Fibroblast of lung (primary cell): Measurements from ENCODE around the gene PPP1R10. TPM values are rescaled to one million over a fixed set of nuclear protein-coding genes. Genes with fewer than 3 reads are reported as not detected.

Experiments used
- DNase-seq, 2 donors: peaks; one replicate each; pipeline versions ENCODE4 v3.0.0 to v3.0.0-alpha.2; 2010; ENCODE audit warnings: low read depth in 2 of 2
- H2AFZ ChIP-seq: 2 replicates; pipeline ENCODE4 v1.5.1; 2012; ENCODE audit warnings: low read length, control low read depth, inconsistent platforms
- H3K27ac ChIP-seq: 2 replicates; pipeline ENCODE4 v1.5.1; 2011; ENCODE audit warnings: low read length, control low read depth; ENCODE audit not compliant: insufficient read depth
- H3K27me3 ChIP-seq: 2 replicates; pipeline ENCODE4 v1.5.1; 2011; ENCODE audit warnings: mild to moderate bottlenecking, low read length; ENCODE audit not compliant: control insufficient read depth, insufficient read depth
- H3K36me3 ChIP-seq: 2 replicates; pipeline ENCODE4 v1.5.1; 2011; ENCODE audit warnings: low read length; ENCODE audit not compliant: control insufficient read depth, insufficient read depth
- H3K4me1 ChIP-seq: 2 replicates; pipeline ENCODE4 v1.5.1; 2011; ENCODE audit warnings: low read length; ENCODE audit not compliant: control insufficient read depth, insufficient read depth; ENCODE audit errors: extremely low read depth
- H3K4me2 ChIP-seq: 2 replicates; pipeline ENCODE4 v1.5.1; 2011; ENCODE audit warnings: low read length, control low read depth; ENCODE audit not compliant: insufficient read depth; ENCODE audit errors: extremely low read depth
- H3K4me3 ChIP-seq, 4 experiments: fragments of 200-600 bp in 1 of 4; sonication (generic) in 1 of 4; replicated peaks in 1 of 4; 2 replicates each; pipeline ENCODE4 v1.5.1; 2011 to 2016; ENCODE audit warnings: low read length in 4 of 4, low read depth in 3 of 4, mild to moderate bottlenecking in 3 of 4, control low read depth in 2 of 4, inconsistent platforms in 1 of 4, mixed read lengths in 1 of 4; ENCODE audit not compliant: insufficient read depth in 1 of 4; ENCODE audit errors: control extremely low read depth in 1 of 4
- H3K79me2 ChIP-seq: 2 replicates; pipeline ENCODE4 v1.5.1; 2012; ENCODE audit warnings: mild to moderate bottlenecking, low read length, inconsistent platforms; ENCODE audit not compliant: control insufficient read depth, insufficient read depth
- H3K9ac ChIP-seq: 2 replicates; pipeline ENCODE4 v1.5.1; 2011; ENCODE audit warnings: mild to moderate bottlenecking, low read length, control low read depth; ENCODE audit not compliant: insufficient read depth
- H3K9me3 ChIP-seq: 2 replicates; pipeline ENCODE4 v1.5.1; 2012; ENCODE audit warnings: low read depth, low read length; ENCODE audit not compliant: control insufficient read depth, insufficient read depth
- H4K20me1 ChIP-seq: 2 replicates; pipeline ENCODE4 v1.5.1; 2011; ENCODE audit warnings: low read length; ENCODE audit not compliant: control insufficient read depth, insufficient read depth; ENCODE audit errors: extremely low read depth
- CTCF ChIP-seq, 2 donors: IDR thresholded peaks in 1 of 2; conservative IDR thresholded peaks in 1 of 2; 1 replicate in 1 of 2; 2 replicates in 1 of 2; pipeline ENCODE4 v1.5.1; 2011 to 2012; ENCODE audit warnings: low read length in 2 of 2, control low read depth in 1 of 2, inconsistent platforms in 1 of 2, low read depth in 1 of 2, mild to moderate bottlenecking in 1 of 2
- EZH2 ChIP-seq: IDR thresholded peaks from 2 replicates; pipeline ENCODE4 v1.5.1; 2012; ENCODE audit warnings: low read length, control low read depth, mild to moderate bottlenecking; ENCODE audit errors: missing control alignments
- polyA plus RNA-seq, 2 donors: library from polyadenylated mRNA; depleted of rRNA in 1 of 2; stranded (reverse) in 1 of 2; unstranded in 1 of 2; fragments of >200 nt; gene quantifications; 2 replicates each; pipeline ENCODE4 v1.2.1, GENCODE V29; 2011 to 2012; ENCODE audit warnings: missing spikeins in 1 of 2
- total RNA-seq: library from RNA; depleted of rRNA; stranded (reverse); fragments of >200 nt; gene quantifications from 2 replicates; pipeline ENCODE4 v1.2.1, GENCODE V29; 2014

Gene PPP1R10
- total and polyA plus RNA-seq, 2 donors (not counting 1 experiment from before 2014, with no cell fraction given) = 25.2 to 28.2 TPM

DNA sequence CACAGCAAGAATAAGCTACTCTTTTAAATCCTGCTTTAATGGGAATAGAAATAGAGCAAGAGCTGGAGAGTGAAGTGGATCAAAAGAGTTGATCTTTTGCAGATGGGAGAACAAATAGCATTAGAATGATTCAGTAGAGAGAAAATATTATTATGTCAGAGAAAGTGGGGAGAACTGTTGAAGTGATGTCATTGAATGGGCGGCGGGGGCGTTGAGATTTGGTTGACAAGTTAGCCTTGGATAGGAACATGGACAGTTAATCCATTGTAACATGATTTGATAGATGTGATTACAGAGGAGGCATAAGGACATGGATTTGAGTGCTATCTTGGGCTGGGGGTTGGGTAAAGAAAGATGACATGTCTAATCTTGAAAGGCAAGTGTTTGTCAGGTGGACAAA is 18.8 kb upstream of the PPP1R10 start:
- TF ChIP-seq CTCF (conservative IDR thresholded peaks at IDR 0.05 in 1 of 2, IDR thresholded peaks at IDR 0.05 in 1 of 2; ENCODE audit: low read depth in 1 of 2, low read length in 2 of 2) = no peak
- no peak for TF ChIP-seq EZH2
- no peak overlapping the region for H3K27ac ChIP-seq
- no peaks in the 10 kb centered on the region for H4K20me1 ChIP-seq
- H3K36me3 ChIP-seq = peaks cover 2% of the 10 kb centered on the region
- DNase-seq = no peak
- no peaks in the 10 kb centered on the region for H3K4me1 ChIP-seq
- H3K9ac ChIP-seq = no peak overlapping the region
- no peak overlapping the region for H2AFZ ChIP-seq
- no peaks in the 10 kb centered on the region for H3K27me3 ChIP-seq
- H3K4me2 ChIP-seq = no peak overlapping the region
- H3K4me3 ChIP-seq = no peak overlapping the region
- H3K79me2 ChIP-seq = no peaks in the 10 kb centered on the region
- H3K9me3 ChIP-seq = no peaks in the 10 kb centered on the region

GRCh38 chr6:30626484-30627366 is 9.7 kb upstream of the PPP1R10 start, which contains the start of gene ATAT1:
Gene ATAT1 (plus strand): TSS chr6:30626874.
- Histone ChIP-seq H3K9me3 (no peaks in the 10 kb centered on the region), H2AFZ (peak within 1 kb of the TSS; percentile 90), H3K4me3 (peak within 1 kb of the TSS; percentile 73 to 88 (median 82)), H3K79me2 (peaks cover 7% of the 10 kb centered on the region), H3K27ac (peak within 1 kb of the TSS; percentile 93), H3K27me3 (no peaks in the 10 kb centered on the region), H4K20me1 (no peaks in the 10 kb centered on the region), H3K36me3 (peaks cover 13% of the 10 kb centered on the region), H3K4me1 (peaks cover 9% of the 10 kb centered on the region), H3K9ac (peak within 1 kb of the TSS; percentile 84), H3K4me2 (peak within 1 kb of the TSS; percentile 100)
- DNase-seq = peak; percentile 67 to 76
- TF ChIP-seq CTCF (conservative IDR thresholded peaks at IDR 0.05 in 1 of 2, IDR thresholded peaks at IDR 0.05 in 1 of 2; ENCODE audit: low read depth in 1 of 2, low read length in 2 of 2) (peak; percentile 28 to 39), EZH2 (no peak)

DNA sequence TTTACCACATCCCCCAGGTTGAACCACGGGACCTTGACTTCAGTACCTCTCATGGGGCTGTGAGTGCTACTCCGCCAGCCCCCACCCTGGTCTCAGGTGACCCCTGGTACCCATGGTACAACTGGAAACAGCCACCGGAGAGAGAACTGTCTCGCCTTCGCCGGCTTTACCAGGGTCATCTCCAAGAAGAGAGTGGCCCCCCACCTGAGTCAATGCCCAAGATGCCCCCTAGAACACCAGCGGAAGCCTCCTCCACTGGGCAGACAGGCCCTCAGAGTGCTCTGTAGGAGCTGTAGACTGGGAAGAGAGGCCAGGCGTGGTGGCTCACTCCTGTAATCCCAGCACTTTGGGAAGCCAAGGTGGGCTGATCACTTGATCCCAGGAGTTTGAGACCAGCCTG is 8.5 kb upstream of the PPP1R10 start:
- Histone ChIP-seq H2AFZ (no peak overlapping the region), H3K4me2 (no peak overlapping the region), H3K27ac (no peak overlapping the region), H3K36me3 (peaks cover 17% of the 10 kb centered on the region), H3K4me1 (peaks cover 9% of the 10 kb centered on the region), H3K9ac (no peak overlapping the region), H3K27me3 (no peaks in the 10 kb centered on the region), H3K4me3 (no peak overlapping the region), H4K20me1 (no peaks in the 10 kb centered on the region), H3K79me2 (peaks cover 7% of the 10 kb centered on the region), H3K9me3 (no peaks in the 10 kb centered on the region)
- TF ChIP-seq CTCF (conservative IDR thresholded peaks at IDR 0.05 in 1 of 2, IDR thresholded peaks at IDR 0.05 in 1 of 2; ENCODE audit: low read depth in 1 of 2, low read length in 2 of 2) (no peak), EZH2 (no peak)
- no peak for DNase-seq
